GM12872 (cell line): ENCODE data around the gene KRT80.

Experiments
- CTCF ChIP-seq: IDR thresholded peaks from 3 replicates; pipeline ENCODE4 v1.5.1; 2011; ENCODE audit warnings: low read depth, mild to moderate bottlenecking, low read length, moderate library complexity; ENCODE audit not compliant: insufficient read depth

KRT80 gene

GRCh38 chr12:52123487-52124186 is 68.2 kb downstream of the KRT80 start:
- TF ChIP-seq CTCF: no peak

DNA sequence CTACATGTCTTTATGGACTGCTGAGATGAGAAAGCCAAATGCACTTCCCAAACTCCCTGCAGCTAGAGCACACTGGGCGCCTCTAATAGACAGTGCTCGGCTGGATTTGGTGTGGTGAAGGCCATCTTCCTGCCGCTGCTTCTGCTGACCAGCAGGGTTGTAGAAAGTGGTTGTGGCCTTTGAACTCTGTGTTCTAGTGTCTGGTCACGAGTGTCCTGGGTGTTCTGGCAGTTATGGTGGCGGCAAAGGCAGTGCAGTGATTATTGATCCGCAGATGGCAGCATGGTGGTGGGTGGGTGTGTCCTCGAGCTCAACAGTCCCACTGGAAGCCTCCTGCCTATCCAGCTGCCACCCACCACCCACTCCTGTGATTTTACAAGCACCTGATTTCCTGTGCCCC is 68.9 kb downstream of the KRT80 start:
- TF ChIP-seq CTCF: no peak

DNA sequence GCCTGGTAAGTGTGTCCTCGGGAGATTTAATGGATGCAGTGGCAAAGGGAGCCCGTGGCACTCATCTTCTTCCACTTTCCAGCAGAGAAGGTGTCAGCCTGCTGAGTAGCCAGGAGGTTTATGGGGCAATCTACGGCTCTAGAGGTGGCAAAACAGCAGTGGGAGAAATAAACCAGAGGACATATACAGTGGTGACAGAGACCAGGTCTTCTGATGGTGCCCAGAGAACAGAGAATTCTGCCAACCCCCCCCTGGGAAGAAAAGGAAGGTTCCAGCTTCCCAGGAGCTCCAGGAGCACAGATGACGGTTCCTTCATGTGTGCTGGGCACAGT is 69.3 kb downstream of the KRT80 start:
- no peak for TF ChIP-seq CTCF

DNA sequence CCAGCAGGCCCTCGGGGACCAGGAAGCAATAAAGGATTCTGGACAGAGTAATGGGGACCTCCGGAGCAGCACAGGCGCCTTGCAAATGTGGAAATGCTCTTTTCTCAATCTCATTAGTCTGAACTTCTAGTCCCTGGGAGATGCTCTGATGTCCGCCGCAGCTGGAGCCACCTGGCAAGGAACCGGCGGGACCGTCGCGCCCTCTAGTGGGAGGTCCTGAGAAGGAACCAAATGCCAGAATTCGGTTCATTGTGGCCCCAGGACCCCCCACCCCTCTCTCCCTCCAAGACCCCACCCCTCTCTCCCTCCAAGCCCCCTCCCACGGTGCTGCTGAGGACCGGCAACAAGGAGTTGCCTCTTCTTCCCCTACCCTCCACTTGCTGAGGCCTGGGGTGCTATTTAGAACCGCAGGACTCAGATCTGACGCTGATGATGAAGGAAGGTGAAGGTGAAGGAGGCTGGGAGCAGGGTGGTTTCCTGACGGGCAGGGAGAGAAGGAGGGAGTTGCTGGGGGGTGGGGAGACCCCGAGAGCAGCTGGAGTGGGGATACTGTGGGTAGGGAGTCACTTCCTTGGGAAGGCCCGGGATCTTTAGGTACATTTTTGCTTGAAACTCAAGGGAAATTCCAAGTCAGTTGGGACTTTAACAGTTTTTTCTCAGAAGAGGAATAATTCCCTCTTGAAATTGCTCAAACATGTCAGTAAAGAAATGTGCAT is 69.8 kb downstream of the KRT80 start:
- peak; percentile 81 for TF ChIP-seq CTCF

GRCh38 chr12:52120951-52121823 is 70.6 kb downstream of the KRT80 start:
- TF ChIP-seq CTCF: no peak

- TF ChIP-seq CTCF: peak; percentile 90
Measured at GRCh38 chr12:52119398-52120254, 72.2 kb downstream of the KRT80 start.
